Measurements from ENCODE around the gene ZNF746.
"Not testable (repeated sequence)": the region's sequence is repeated elsewhere in the genome, so short reads cannot be mapped to it uniquely, and the experiment has no call there.

Gene ZNF746

DNA sequence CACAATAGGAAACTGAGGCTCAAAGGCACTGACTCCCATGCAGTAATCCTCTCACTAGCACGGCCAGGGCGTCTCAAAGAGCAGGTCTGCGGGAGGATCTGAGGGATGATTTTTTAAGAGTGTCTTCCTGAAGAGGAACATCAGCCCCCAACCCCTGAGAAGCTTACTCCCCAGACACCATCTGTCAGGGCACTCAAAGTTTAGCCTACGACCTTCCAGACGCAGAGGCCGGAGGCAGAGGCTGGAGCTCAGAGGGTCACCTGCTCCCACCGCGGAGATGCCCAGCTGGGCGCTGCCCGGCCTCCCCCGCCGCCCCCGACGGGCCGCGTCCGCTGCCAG is 38.4 kb downstream of the ZNF746 start:
- H3K4me3 Mint-ChIP-seq: peak overlapping the region; percentile 59 to 64
- no peaks in the 10 kb centered on the region for H3K9me3 Mint-ChIP-seq
- H3K27ac Mint-ChIP-seq: no peak overlapping the region
- no peak for ATAC-seq (replicated peaks)
- H3K36me3 Mint-ChIP-seq: peaks cover 14 to 17% of the 10 kb centered on the region in 2 donors
- peaks cover 0 to 7% of the 10 kb centered on the region in 2 donors for H3K27me3 Mint-ChIP-seq
- no peak for DNase-seq
- peaks cover 17 to 43% of the 10 kb centered on the region in 2 donors for H3K4me1 Mint-ChIP-seq

DNA sequence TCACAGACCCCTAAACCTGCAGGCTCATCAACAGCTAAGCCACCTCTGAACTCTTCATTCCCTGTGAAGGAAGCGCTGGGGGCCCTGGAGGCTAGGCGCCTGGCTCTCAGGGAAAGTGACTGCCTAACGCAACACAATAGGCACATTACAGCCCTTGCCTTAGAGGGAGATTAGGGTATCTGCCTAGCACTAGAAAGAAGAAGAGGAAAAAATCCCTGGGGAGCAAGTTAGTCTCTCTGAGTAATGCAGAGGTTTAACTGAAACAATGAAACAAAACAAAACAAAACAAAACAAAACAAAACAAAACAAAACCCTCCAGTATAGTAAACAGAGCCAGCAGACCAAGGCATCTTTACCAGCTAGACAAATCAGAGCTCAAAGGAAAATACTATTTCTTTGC is 39.4 kb downstream of the ZNF746 start:
- H3K4me3 Mint-ChIP-seq: peak overlapping the region; percentile 21 to 43
- H3K9me3 Mint-ChIP-seq: no peaks in the 10 kb centered on the region
- peaks cover 17 to 43% of the 10 kb centered on the region in 2 donors for H3K4me1 Mint-ChIP-seq
- H3K36me3 Mint-ChIP-seq: peaks cover 18 to 22% of the 10 kb centered on the region in 2 donors
- H3K27ac Mint-ChIP-seq: no peak overlapping the region
- no peak for DNase-seq
- H3K27me3 Mint-ChIP-seq: peaks cover 0 to 7% of the 10 kb centered on the region in 2 donors
- no peak for ATAC-seq (replicated peaks)

DNA sequence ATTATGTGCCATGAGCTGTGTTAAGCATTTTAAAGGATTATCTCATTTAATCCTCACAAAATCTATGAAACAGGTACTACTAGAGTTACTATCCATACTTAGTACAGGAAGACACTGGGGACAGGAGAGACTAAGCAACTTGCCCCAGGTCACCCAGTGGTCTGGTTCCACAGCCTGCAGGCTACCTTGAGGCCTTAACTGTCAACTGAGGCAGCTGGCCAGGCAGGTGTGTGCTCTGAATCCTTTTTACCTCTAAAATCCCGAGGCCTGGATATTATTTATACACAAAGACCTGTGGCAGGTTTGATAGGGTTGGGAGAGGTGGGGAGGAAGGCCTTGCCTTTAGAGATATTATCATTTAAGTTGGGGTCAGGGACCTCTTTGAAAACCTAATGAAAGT is 39.8 kb downstream of the ZNF746 start:
- DNase-seq: no peak

DNA sequence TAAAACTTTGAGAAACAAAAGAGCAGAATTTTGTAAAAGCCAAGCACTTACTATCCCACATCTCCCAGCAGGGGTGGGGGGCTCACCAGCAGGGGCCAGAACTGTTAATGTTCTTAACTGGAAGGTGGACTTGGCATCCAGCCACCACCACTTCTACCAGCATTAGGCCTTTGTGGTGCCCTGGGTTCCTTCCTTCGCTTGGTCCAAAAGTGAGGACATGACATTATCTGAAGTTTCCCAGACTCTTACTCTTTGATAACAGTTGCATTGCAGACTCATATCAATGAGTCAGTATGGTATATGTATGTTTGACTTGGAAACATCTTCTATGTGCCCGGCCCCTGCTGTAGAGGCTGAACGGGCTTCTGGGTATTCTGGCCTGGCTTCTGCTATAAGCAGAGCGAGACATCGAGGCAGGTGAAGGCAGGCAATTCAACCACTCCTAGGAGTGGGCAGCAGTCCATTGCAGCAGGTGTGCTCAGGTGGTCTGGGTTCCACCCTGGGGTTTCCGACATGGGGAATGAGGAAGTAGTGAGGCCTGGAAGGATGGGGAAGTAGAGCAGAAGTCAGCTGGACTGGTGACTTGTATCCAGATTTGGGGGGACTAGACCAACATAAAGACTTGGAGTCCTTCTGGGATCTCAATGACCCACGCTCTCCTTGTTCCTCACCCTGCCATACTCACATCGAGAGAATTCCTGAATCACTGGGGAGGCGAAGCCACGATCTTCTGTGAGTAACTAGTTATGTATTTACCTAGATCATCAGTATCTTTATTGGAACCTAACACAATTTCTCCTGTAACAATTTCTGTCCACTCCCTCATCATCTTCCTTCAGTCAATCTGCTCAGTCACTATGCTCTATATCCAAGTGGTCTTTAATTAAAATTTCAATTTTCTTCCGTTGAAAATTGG is 40.8 kb downstream of the ZNF746 start:
- H3K27ac Mint-ChIP-seq: no peak overlapping the region
- no peak overlapping the region for H3K4me3 Mint-ChIP-seq
- ATAC-seq (replicated peaks) (no peak), DNase-seq (no peak)
- peaks cover 20 to 26% of the 10 kb centered on the region in 2 donors for H3K36me3 Mint-ChIP-seq
- H3K9me3 Mint-ChIP-seq: no peaks in the 10 kb centered on the region
- no peaks in the 10 kb centered on the region for H3K27me3 Mint-ChIP-seq
- H3K4me1 Mint-ChIP-seq: peaks cover 17 to 43% of the 10 kb centered on the region in 2 donors

More for the DNA sequence above, 39.8 kb downstream of the ZNF746 start:
- Mint-ChIP-seq H3K4me3 (no peak overlapping the region), H3K9me3 (no peaks in the 10 kb centered on the region), H3K27ac (no peak overlapping the region), H3K36me3 (peaks cover 20 to 25% of the 10 kb centered on the region in 2 donors), H3K27me3 (peaks cover 0 to 7% of the 10 kb centered on the region in 2 donors), H3K4me1 (peaks cover 17 to 43% of the 10 kb centered on the region in 2 donors)
- no peak for ATAC-seq (replicated peaks)

DNA sequence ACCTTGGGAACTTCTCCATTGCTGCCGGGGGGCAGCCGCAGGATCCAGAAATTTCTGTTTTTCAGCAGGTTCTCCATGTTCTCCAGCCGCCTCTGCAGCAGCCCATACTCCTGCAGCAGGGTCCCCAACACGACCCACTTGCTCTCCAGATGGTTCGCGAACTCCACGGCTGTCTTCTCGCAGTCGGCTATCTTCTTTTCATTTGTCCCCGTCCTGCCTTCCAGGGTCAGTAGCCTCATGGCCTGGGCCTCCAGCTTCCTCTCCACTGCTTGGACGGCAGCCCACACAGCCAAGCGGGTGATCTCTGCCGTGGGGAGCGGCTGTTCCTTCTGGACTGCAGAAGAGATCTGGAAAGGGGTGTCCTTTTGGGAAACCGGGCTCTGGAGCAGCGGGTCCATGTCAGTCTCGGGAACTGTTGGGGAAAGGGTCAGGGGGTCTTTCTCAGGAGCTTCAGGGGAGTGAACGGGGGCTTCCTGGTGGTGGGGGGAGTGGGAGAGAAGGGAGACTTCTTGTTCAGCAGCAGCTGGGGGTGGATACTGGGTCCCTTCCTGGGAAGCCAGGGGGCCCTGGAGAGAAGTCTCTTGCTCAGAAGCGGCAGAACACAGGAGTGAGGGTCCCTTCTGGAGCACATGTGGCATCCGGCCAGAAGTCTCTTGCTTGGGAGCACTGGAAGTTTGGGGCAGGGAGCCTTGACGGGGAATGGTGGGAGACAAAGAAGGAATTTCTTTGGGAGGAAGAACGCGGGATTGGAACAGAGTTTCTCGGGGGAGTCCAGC is 42.2 kb downstream of the ZNF746 start:
- Mint-ChIP-seq H3K27me3 (no peaks in the 10 kb centered on the region), H3K36me3 (peaks cover 29 to 34% of the 10 kb centered on the region in 2 donors), H3K4me1 (peaks cover 13 to 35% of the 10 kb centered on the region in 2 donors), H3K9me3 (no peaks in the 10 kb centered on the region), H3K27ac (no peak overlapping the region), H3K4me3 (no peak overlapping the region)
- ATAC-seq (replicated peaks) (no peak), DNase-seq (no peak)

DNA sequence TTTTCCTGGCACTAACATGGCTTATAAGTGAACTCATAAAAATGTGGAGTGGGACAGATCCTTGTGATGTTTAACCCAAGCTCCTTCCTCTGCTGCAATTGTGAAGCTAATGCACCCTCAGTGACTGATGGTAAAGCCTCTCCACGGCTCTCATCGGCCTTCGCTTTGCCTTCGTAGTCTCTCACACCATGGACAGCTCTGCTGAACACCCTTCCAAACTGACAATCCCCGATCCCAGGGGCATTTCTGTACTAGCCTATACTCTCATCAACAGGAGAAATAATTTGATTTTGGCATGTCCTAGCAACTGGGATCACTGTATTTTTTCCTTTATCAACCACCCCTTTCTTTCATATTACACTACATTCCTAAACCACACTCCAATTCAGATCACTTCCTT is 42.9 kb downstream of the ZNF746 start:
- H3K9me3 Mint-ChIP-seq: no peaks in the 10 kb centered on the region

DNA sequence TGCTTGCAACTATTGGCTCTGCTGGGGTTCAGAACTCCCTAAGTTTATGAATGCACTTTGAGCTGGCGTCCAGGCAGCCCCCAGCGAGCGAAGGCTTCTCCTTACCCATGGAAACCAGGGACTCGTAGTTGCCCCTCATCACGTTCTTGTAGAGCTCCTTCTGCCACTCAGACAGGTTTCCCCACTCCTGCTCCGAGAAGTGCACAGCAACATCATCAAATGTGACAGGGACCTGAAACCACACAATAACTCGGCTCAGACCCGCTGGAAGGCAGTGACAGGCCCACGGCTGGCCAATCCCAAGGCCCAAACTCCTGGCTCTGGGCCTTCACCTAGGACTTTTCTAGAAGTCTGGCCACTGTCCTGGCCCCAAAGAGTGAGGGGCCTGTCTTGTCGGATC is 43.6 kb downstream of the ZNF746 start:
- DNase-seq (no peak), ATAC-seq (replicated peaks) (no peak)
- H3K4me3 Mint-ChIP-seq: no peak overlapping the region
- peaks cover 13 to 34% of the 10 kb centered on the region in 2 donors for H3K4me1 Mint-ChIP-seq
- peaks cover 39 to 46% of the 10 kb centered on the region in 2 donors for H3K36me3 Mint-ChIP-seq
- H3K27ac Mint-ChIP-seq: no peak overlapping the region
- no peaks in the 10 kb centered on the region for H3K9me3 Mint-ChIP-seq
- H3K27me3 Mint-ChIP-seq: no peaks in the 10 kb centered on the region

More for the DNA sequence above, 42.9 kb downstream of the ZNF746 start:
- Mint-ChIP-seq H3K4me1 (peaks cover 13 to 35% of the 10 kb centered on the region in 2 donors), H3K27me3 (no peaks in the 10 kb centered on the region), H3K36me3 (peaks cover 35 to 41% of the 10 kb centered on the region in 2 donors), H3K27ac (no peak overlapping the region), H3K4me3 (no peak overlapping the region)
- ATAC-seq (replicated peaks): no peak
- no peak for DNase-seq

DNA sequence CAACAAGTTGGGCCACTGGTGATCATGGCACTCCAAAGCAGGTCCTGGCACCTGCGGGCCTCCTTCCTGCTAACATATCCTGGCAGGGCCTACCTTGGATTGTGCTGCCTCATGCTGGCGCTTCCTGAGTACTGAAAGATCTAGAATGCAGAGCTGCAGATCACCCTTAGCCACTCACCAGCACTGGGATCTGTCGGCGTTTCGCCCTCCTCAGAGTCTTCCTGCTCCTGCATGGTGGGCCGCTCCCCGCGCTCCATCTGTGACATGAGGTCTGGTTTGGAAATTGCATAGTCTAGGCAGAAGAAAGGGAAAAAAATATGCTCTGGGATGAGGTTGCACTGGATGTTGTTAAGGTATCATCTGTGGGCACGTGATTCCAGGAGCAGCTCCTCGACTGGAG is 46.8 kb downstream of the ZNF746 start:
- DNase-seq (no peak), ATAC-seq (replicated peaks) (no peak)
- peaks cover 3 to 8% of the 10 kb centered on the region in 2 donors for H3K4me1 Mint-ChIP-seq
- H3K9me3 Mint-ChIP-seq: no peaks in the 10 kb centered on the region
- no peaks in the 10 kb centered on the region for H3K27me3 Mint-ChIP-seq
- H3K4me3 Mint-ChIP-seq: no peak overlapping the region
- H3K27ac Mint-ChIP-seq: no peak overlapping the region
- H3K36me3 Mint-ChIP-seq: peaks cover 50 to 56% of the 10 kb centered on the region in 2 donors

DNA sequence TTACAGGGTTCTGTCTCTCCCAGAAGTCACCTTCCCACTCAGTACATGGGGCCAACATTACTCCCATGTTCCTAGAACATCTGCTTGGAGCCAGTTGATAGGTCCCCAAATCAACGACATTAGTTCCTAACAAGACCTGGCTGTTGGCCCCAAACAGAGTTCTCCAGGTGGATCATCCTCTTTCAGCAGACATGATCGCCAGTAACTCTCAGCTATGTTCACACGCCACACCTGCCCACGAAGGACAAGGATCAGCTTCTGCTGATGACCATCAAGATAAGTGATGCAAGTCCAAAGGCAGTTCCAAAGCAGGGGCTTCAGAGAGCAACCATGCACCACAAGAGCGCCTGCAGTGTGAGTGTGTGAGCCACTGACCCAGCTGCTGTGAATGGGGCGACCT is 47.7 kb downstream of the ZNF746 start:
- Mint-ChIP-seq H3K36me3 (peaks cover 46 to 58% of the 10 kb centered on the region in 2 donors), H3K4me3 (no peak overlapping the region), H3K27ac (no peak overlapping the region), H3K27me3 (no peaks in the 10 kb centered on the region), H3K9me3 (no peaks in the 10 kb centered on the region), H3K4me1 (peaks cover 0 to 3% of the 10 kb centered on the region in 2 donors)
- no peak for DNase-seq
- ATAC-seq (replicated peaks): no peak

DNA sequence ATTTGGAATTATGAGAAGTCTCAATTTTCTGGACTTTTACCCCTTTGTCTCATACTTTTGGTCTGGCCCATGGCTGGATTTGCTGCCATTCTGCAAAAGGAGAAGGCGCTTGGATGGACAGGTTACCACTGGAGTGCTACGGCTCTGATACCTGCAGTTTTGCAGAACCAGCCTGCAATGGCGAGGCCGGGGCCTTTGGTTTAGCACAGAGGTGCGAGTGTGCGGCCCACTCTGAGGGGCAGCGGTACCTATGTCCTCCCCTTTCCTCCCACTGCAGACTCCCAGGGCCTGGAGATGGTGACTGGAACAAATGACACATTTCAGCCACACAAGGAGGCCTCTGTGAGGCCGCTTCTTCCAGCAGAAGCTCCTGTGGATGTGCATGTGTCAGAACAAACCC is 48.6 kb downstream of the ZNF746 start:
- Mint-ChIP-seq H3K36me3 (peaks cover 50 to 56% of the 10 kb centered on the region in 2 donors), H3K27me3 (no peaks in the 10 kb centered on the region), H3K27ac (no peak overlapping the region), H3K4me3 (no peak overlapping the region), H3K9me3 (no peaks in the 10 kb centered on the region), H3K4me1 (peaks cover 0 to 6% of the 10 kb centered on the region in 2 donors)
- DNase-seq: no peak
- no peak for ATAC-seq (replicated peaks)

DNA sequence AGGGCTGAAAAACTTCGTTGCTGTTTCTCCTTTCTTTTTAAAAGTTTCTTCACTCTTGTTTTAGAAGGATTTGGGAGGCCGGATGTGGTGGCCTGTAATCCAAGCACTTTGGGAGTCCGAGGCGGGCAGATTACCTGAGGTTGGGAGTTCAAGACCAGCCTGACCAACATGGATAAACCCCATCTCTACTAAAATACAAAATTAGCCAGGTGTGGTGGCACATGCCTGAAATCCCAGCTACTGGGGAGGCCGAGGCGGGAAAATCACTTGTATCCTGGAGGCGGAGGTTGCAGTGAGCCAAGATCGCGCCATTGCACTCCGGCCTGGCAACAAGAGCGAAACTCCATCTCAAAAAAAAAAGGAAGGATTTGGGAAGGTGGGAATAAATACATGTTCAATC is 51.6 kb downstream of the ZNF746 start:
- H3K9me3 Mint-ChIP-seq; H3K27me3 Mint-ChIP-seq; DNase-seq; H3K27ac Mint-ChIP-seq; ATAC-seq (replicated peaks); H3K4me3 Mint-ChIP-seq; H3K4me1 Mint-ChIP-seq: not testable (repeated sequence)
- peaks cover 48 to 55% of the 10 kb centered on the region in 2 donors for H3K36me3 Mint-ChIP-seq

DNA sequence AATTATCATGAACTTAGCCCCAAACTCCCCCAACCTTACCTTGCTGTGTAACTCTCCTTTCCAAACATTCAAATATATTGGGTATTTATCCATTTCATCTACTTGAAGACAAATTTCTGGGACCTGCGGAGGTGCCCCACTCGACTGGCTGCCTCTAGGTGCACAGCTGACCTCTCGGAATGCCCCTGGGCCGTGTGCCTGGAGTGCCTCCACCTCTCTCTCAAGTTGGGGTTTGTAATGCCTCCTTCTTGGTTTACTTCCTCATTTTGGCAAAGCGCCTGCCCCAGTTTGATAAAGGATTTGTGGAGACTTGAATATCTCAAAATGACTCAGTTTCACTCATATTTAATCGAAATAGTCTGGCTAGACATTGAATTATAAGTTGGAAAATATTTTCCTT is 53.3 kb downstream of the ZNF746 start:
- Mint-ChIP-seq H3K27ac (no peak overlapping the region), H3K9me3 (no peaks in the 10 kb centered on the region), H3K4me3 (no peak overlapping the region)

DNA sequence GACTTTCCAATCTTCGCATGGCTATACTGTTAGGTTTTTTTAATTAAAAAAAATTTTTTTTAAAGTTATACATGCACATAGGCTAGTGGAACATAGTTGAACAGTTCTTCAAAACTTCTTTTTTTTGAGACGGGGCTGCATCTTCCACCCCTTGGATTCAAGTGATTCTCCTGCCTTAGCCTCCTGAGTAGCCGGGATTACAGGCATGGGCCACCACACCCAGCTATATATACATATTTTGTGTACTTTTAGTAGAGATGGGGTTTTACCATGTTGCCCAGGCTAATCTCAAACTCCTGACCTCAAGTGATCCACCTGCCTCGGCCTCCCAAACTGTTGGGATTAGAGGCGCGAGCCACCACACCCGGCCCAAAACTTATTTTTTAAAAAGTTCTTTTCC is 54.1 kb downstream of the ZNF746 start:
- H3K4me3 Mint-ChIP-seq: no peak overlapping the region
- ATAC-seq (replicated peaks) (no peak), DNase-seq (no peak)
- peaks cover 38 to 50% of the 10 kb centered on the region in 2 donors for H3K36me3 Mint-ChIP-seq
- H3K4me1 Mint-ChIP-seq: peaks cover 5 to 6% of the 10 kb centered on the region in 2 donors
- no peaks in the 10 kb centered on the region for H3K9me3 Mint-ChIP-seq
- no peaks in the 10 kb centered on the region for H3K27me3 Mint-ChIP-seq
- H3K27ac Mint-ChIP-seq: no peak overlapping the region

More for the DNA sequence above, 53.3 kb downstream of the ZNF746 start:
- no peak for DNase-seq
- ATAC-seq (replicated peaks): no peak
- peaks cover 5 to 6% of the 10 kb centered on the region in 2 donors for H3K4me1 Mint-ChIP-seq
- H3K36me3 Mint-ChIP-seq: peaks cover 35 to 45% of the 10 kb centered on the region in 2 donors
- no peaks in the 10 kb centered on the region for H3K27me3 Mint-ChIP-seq

DNA sequence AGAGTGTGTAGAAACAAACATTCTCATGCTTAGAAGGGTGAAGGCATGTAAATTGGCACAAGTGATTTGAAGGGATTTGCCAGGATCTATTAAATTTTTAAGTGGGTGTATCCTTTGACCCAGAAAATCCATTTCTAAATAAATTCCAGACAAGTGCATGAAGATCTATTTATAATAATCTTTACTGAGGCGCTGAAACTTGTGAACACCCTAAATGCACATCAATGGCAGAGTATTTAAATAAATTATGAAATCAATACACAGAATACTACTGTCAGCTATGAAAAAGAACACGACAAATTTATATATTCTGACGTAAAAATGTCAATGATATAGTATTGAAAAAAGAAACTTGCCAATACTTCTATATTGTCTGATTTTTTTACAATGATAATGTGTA is 54.7 kb downstream of the ZNF746 start:
- no peak for DNase-seq
- ATAC-seq (replicated peaks): no peak
- no peak overlapping the region for H3K4me3 Mint-ChIP-seq
- H3K4me1 Mint-ChIP-seq: peaks cover 5 to 6% of the 10 kb centered on the region in 2 donors
- H3K36me3 Mint-ChIP-seq: peaks cover 38 to 50% of the 10 kb centered on the region in 2 donors
- H3K9me3 Mint-ChIP-seq: no peaks in the 10 kb centered on the region
- H3K27me3 Mint-ChIP-seq: no peaks in the 10 kb centered on the region
- H3K27ac Mint-ChIP-seq: no peak overlapping the region

Data from stimulated activated naive B cell treated with anti-CD40 and anti-IgM and Interleukin-4, amounts not matched to agents 10 μg/mL and 1 μg/mL and 100 μg/mL, for 72 hours (primary cell).